22Rv1 (cell line): ENCODE measurements around the gene MGST2.

ENCODE experiments used
- CTCF ChIP-seq: fragments of 450-650 bp; IDR thresholded peaks from 2 replicates; pipeline ENCODE4 v1.5.1; 2017; ENCODE audit warnings: mild to moderate bottlenecking
- ZFX ChIP-seq: fragments of 450-650 bp; IDR thresholded peaks from 2 replicates; pipeline ENCODE4 v1.6.1; 2017; ENCODE audit warnings: antibody characterized with exemption, borderline replicate concordance

DNA sequence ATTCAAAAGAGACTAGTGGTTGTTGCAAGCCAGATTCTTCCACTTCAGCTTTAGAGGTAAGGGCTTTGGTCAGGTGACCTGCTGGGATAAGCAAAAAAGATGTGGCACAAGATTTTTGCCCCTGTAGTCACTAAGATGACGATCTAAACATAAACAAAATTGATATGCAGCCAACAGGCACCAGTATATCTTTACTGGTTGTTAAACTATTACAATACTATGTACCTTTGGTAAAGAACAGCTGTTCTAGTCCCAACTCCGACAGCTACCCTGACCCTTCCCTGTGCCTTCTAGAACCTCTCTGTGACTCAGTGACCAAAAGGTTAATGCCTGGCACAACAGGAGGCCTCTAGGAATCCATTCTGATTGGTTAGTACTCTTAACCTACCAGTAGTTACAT, 59.6 kb downstream of the MGST2 start:
- no peak for TF ChIP-seq CTCF
- no peak for TF ChIP-seq ZFX
